Chondrocyte (in vitro differentiated cells): ENCODE measurements around the gene HS6ST2. TPM values are rescaled to one million over a fixed set of nuclear protein-coding genes. Genes with fewer than 3 reads are reported as not detected.

Source experiments
- DNase-seq: peaks from one replicate; pipeline ENCODE4 v3.0.0; 2021; ENCODE audit warnings: mixed read lengths, low spot score
- H3K27ac Mint-ChIP-seq: one replicate; pipeline ENCODE4 v1.8.0; 2021; ENCODE audit warnings: mild to moderate bottlenecking, moderate library complexity, mixed read lengths; ENCODE audit not compliant: unreplicated experiment
- H3K27me3 Mint-ChIP-seq: 2 replicates; pipeline ENCODE4 v1.8.0; 2021; ENCODE audit warnings: low read depth, mixed read lengths
- H3K36me3 Mint-ChIP-seq: 2 replicates; pipeline ENCODE4 v1.8.0; 2021; ENCODE audit warnings: low read depth, mixed read lengths
- H3K4me1 Mint-ChIP-seq: 2 replicates; pipeline ENCODE4 v1.8.0; 2021; ENCODE audit warnings: low read depth, mild to moderate bottlenecking, mixed read lengths
- H3K4me3 Mint-ChIP-seq: one replicate; pipeline ENCODE4 v1.8.0; 2021; ENCODE audit warnings: mild to moderate bottlenecking, moderate library complexity, mixed read lengths; ENCODE audit not compliant: unreplicated experiment
- H3K9me3 Mint-ChIP-seq: 2 replicates; pipeline ENCODE4 v1.8.0; 2021; ENCODE audit warnings: low read depth, mixed read lengths
- CTCF ChIP-seq: fragments of 200-600 bp; sonication (generic); IDR thresholded peaks from 2 replicates; pipeline ENCODE4 v1.5.0; 2021; ENCODE audit warnings: antibody characterized with exemption, mild to moderate bottlenecking, moderate library complexity
- total RNA-seq: library from RNA; stranded (reverse); gene quantifications from 3 replicates; pipeline ENCODE4 v1.2.1, GENCODE V29; 2021

The HS6ST2 gene
- total RNA-seq, 1 donor from 2014 or later, result 1.9 TPM

GRCh38 chrX:132763528-132763927 is 194.9 kb downstream of the HS6ST2 start:
- no peaks in the 10 kb centered on the region for H3K27me3 Mint-ChIP-seq
- H3K9me3 Mint-ChIP-seq, result no peaks in the 10 kb centered on the region
- TF ChIP-seq CTCF, result no peak
- H3K4me3 Mint-ChIP-seq, result no peak overlapping the region
- no peak for DNase-seq
- H3K27ac Mint-ChIP-seq, result no peak overlapping the region
- no peaks in the 10 kb centered on the region for H3K36me3 Mint-ChIP-seq
- H3K4me1 Mint-ChIP-seq, result peaks cover 18% of the 10 kb centered on the region

- TF ChIP-seq CTCF, result no peak
- H3K27ac Mint-ChIP-seq, result no peak overlapping the region
- peaks cover 20% of the 10 kb centered on the region for H3K4me1 Mint-ChIP-seq
- no peaks in the 10 kb centered on the region for H3K36me3 Mint-ChIP-seq
- H3K9me3 Mint-ChIP-seq, result no peaks in the 10 kb centered on the region
- no peak overlapping the region for H3K4me3 Mint-ChIP-seq
- DNase-seq, result no peak
- no peaks in the 10 kb centered on the region for H3K27me3 Mint-ChIP-seq
Measured at GRCh38 chrX:132758759-132759158, 199.7 kb downstream of the HS6ST2 start.

GRCh38 chrX:132757066-132757623 is 201.3 kb downstream of the HS6ST2 start:
- Mint-ChIP-seq H3K36me3 (no peaks in the 10 kb centered on the region), H3K9me3 (no peaks in the 10 kb centered on the region), H3K4me3 (no peak overlapping the region), H3K27me3 (no peaks in the 10 kb centered on the region), H3K4me1 (peaks cover 20% of the 10 kb centered on the region), H3K27ac (no peak overlapping the region)
- DNase-seq, result no peak
- TF ChIP-seq CTCF, result no peak

- no peak for DNase-seq
- Mint-ChIP-seq H3K27ac (no peak overlapping the region), H3K4me3 (no peak overlapping the region), H3K36me3 (no peaks in the 10 kb centered on the region), H3K27me3 (no peaks in the 10 kb centered on the region), H3K4me1 (peaks cover 20% of the 10 kb centered on the region), H3K9me3 (no peaks in the 10 kb centered on the region)
- TF ChIP-seq CTCF, result no peak
Measured at GRCh38 chrX:132756439-132756838, 202.0 kb downstream of the HS6ST2 start.

- Mint-ChIP-seq H3K27me3 (no peaks in the 10 kb centered on the region), H3K36me3 (no peaks in the 10 kb centered on the region), H3K4me1 (peaks cover 2% of the 10 kb centered on the region), H3K4me3 (no peak overlapping the region), H3K27ac (no peak overlapping the region), H3K9me3 (no peaks in the 10 kb centered on the region)
- no peak for DNase-seq
- no peak for TF ChIP-seq CTCF
Measured at GRCh38 chrX:132751063-132751690, 207.3 kb downstream of the HS6ST2 start.
